Panc1 (cell line): ENCODE data around the gene HIGD2A. TPM values are rescaled to one million over a fixed set of nuclear protein-coding genes. Genes with fewer than 3 reads are reported as not detected.
A peak's percentile ranks its signal among the peaks of the same experiment; 100 is the strongest.

Experiments used
- ATAC-seq: fragments of 200-7000 bp; cut with Tn5 transposase; 2 replicates; pipeline ENCODE4 v1.9.1; 2020; ENCODE audit warnings: mild to moderate bottlenecking, moderate library complexity
- BruUV-seq: library from RNA; stranded (reverse); fragments of 400-500 nt; replicated peaks from 2 replicates; lab custom pipeline; 2021; lab: Mats Ljungman, UMichigan
- CTCF ChIA-PET: fragments of 300-600 bp; sonication (Branson Sonifier 250); formaldehyde crosslinking; loops from one replicate; lab custom pipeline; 2022; ENCODE audit warnings: antibody characterized with exemption; lab: Charles Lee
- POLR2A ChIA-PET: fragments of 300-600 bp; sonication (Branson Sonifier 250); formaldehyde crosslinking; loops from one replicate; lab custom pipeline; 2022; ENCODE audit warnings: antibody characterized with exemption; lab: Charles Lee
- DNase-seq: peaks from one replicate; pipeline ENCODE4 v3.0.0-alpha.2; 2010; ENCODE audit warnings: low read depth, low spot score
- H3K27ac ChIP-seq: 2 replicates; pipeline ENCODE4 v1.5.1; 2011; ENCODE audit warnings: mild to moderate bottlenecking, low read length, inconsistent platforms
- H3K27me3 ChIP-seq: fragments of 200-500 bp; sonication (Bioruptor generic); 2 replicates; pipeline ENCODE4 v1.6.0; 2014; ENCODE audit warnings: low read length, inconsistent platforms; ENCODE audit not compliant: control insufficient read depth, insufficient read depth
- H3K36me3 ChIP-seq: fragments of 200-500 bp; sonication (Bioruptor generic); 2 replicates; pipeline ENCODE4 v1.5.1; 2014; ENCODE audit warnings: inconsistent platforms, mild to moderate bottlenecking, low read length, moderate library complexity; ENCODE audit not compliant: control insufficient read depth, insufficient read depth
- H3K4me1 ChIP-seq: 2 replicates; pipeline ENCODE4 v1.5.1; 2011; ENCODE audit warnings: inconsistent platforms, mild to moderate bottlenecking, low read length, moderate library complexity; ENCODE audit not compliant: control insufficient read depth, insufficient read depth
- H3K4me3 ChIP-seq, 2 experiments: 2 replicates each; pipeline ENCODE4 v1.5.1; 2011 to 2012; ENCODE audit warnings: low read depth in 2 of 2, low read length in 2 of 2, mild to moderate bottlenecking in 2 of 2, inconsistent platforms in 1 of 2, moderate library complexity in 1 of 2
- H3K9me3 ChIP-seq: fragments of 200-500 bp; sonication (Bioruptor generic); 2 replicates; pipeline ENCODE4 v1.5.1; 2014; ENCODE audit warnings: low read depth, mild to moderate bottlenecking, inconsistent platforms, low read length, moderate library complexity; ENCODE audit not compliant: control insufficient read depth, insufficient read depth
- CTCF ChIP-seq: fragments of 450-650 bp; IDR thresholded peaks from 2 replicates; pipeline ENCODE4 v1.5.1; 2017; ENCODE audit warnings: mild to moderate bottlenecking
- POLR2AphosphoS5 ChIP-seq: IDR thresholded peaks from 2 replicates; pipeline ENCODE4 v1.6.1; 2012; ENCODE audit warnings: mild to moderate bottlenecking, low read depth, low read length, moderate library complexity
- REST ChIP-seq, 2 experiments: IDR thresholded peaks; 2 replicates each; pipeline ENCODE4 v1.6.1; 2011 to 2012; ENCODE audit warnings: low read depth in 2 of 2, control low read depth in 1 of 2, low read length in 1 of 2, mild to moderate bottlenecking in 1 of 2, moderate library complexity in 1 of 2; ENCODE audit not compliant: insufficient read depth in 1 of 2
- SIN3A ChIP-seq: IDR thresholded peaks from 2 replicates; pipeline ENCODE4 v1.6.1; 2012; ENCODE audit warnings: low read depth, mild to moderate bottlenecking, low read length, moderate library complexity, borderline replicate concordance; ENCODE audit not compliant: insufficient read depth
- TCF7L2 ChIP-seq: IDR thresholded peaks from 2 replicates; pipeline ENCODE4 v1.6.1; 2011; ENCODE audit warnings: mild to moderate bottlenecking, low read depth, low read length, inconsistent platforms
- in situ Hi-C: cut with HindIII; loops from 2 replicates; pipeline ENCODE4 v1.10.0; 2016; ENCODE audit warnings: low sequenced_read_pairs, low pct_unique_long_range_greater_than_20kb
- intact Hi-C: fragments of 100-400 bp; cut with micrococcal nuclease; formaldehyde crosslinking; loops from one replicate; pipeline ENCODE4 v1.10.0; 2022; ENCODE audit not compliant: unreplicated experiment
- total RNA-seq: library from RNA; stranded (reverse); gene quantifications from one replicate; pipeline ENCODE4 v1.2.1, GENCODE V29; 2021; ENCODE audit not compliant: unreplicated experiment

Gene HIGD2A
- total RNA-seq, 1 experiment from 2014 or later = 162 TPM

- no peak overlapping the region for H3K27ac ChIP-seq
- no peaks in the 10 kb centered on the region for H3K4me1 ChIP-seq
- no peak overlapping the region for H3K4me3 ChIP-seq
- peaks cover 16% of the 10 kb centered on the region for H3K36me3 ChIP-seq
- ATAC-seq (0 out of 2 replicates have a peak, but pooled peaks have one; percentile 44), DNase-seq (no peak)
- in situ Hi-C loops = no loop called here
- POLR2A ChIA-PET = interaction anchor here (0.7 kb wide), 1 partner anchor 1229 kb away, joined by 3 read pairs; no protein-coding TSS in a partner anchor
- H3K27me3 ChIP-seq = no peaks in the 10 kb centered on the region
- CTCF ChIA-PET = interaction anchor here (0.6 to 0.8 kb wide), 3 partner anchors 22 to 294 kb away, joined by 4 to 8 read pairs (median 5); no protein-coding TSS in a partner anchor
- no TSS peak for BruUV-seq
- intact Hi-C loops = no loop called here
- TF ChIP-seq SIN3A (no peak), TCF7L2 (no peak), POLR2AphosphoS5 (no peak), REST (IDR thresholded peaks at IDR 0.05; ENCODE audit: insufficient read depth in 1 of 2, low read depth in 2 of 2, low read length in 1 of 2) (no peak), CTCF (no peak)
- no peaks in the 10 kb centered on the region for H3K9me3 ChIP-seq
Measured at GRCh38 chr5:176352116-176352878, 36.3 kb upstream of the HIGD2A start.

GRCh38 chr5:176353533-176353932 lies 35.0 kb upstream of the HIGD2A start:
- BruUV-seq = no TSS peak
- H3K4me1 ChIP-seq = no peaks in the 10 kb centered on the region
- ChIA-PET CTCF (no interaction called here), POLR2A (no interaction called here)
- H3K9me3 ChIP-seq = no peaks in the 10 kb centered on the region
- TF ChIP-seq CTCF (no peak), REST (IDR thresholded peaks at IDR 0.05; ENCODE audit: insufficient read depth in 1 of 2, low read depth in 2 of 2, low read length in 1 of 2) (no peak), TCF7L2 (no peak), POLR2AphosphoS5 (no peak), SIN3A (no peak)
- no peak overlapping the region for H3K4me3 ChIP-seq
- intact Hi-C loops = no loop called here
- H3K27ac ChIP-seq = no peak overlapping the region
- ATAC-seq = no peak
- in situ Hi-C loops = no loop called here
- H3K27me3 ChIP-seq = no peaks in the 10 kb centered on the region
- no peak for DNase-seq
- H3K36me3 ChIP-seq = peaks cover 19% of the 10 kb centered on the region
